Spleen (tissue), 7 donors: ENCODE results near the gene CEP162.

Experiments
- CTCF ChIP-seq, 11 experiments: fragments of 200-600 bp in 7 of 11; fragments of 450-650 bp in 4 of 11; sonication (generic) in 4 of 11; IDR thresholded peaks in 8 of 11; conservative IDR thresholded peaks in 3 of 11; 1 replicate in 7 of 11; 2 replicates in 4 of 11; pipeline versions ENCODE4 v1.4.0 to v1.8.0; 2016 to 2021; ENCODE audit warnings: antibody characterized with exemption in 11 of 11, inconsistent platforms in 4 of 11, mild to moderate bottlenecking in 1 of 11
- POLR2A ChIP-seq, 3 donors: fragments of 450-650 bp; IDR thresholded peaks; one replicate each; pipeline ENCODE4 v1.5.1; 2017; ENCODE audit warnings: antibody characterized with exemption in 3 of 3, mild to moderate bottlenecking in 1 of 3
- donor health status: DM: no; HTN: no; CAD: no; lungs with moderate emphysema.
- donor health status: DM: no; HTN: no; CAD: no.
- donor health status: DM: no; HTN: no; CAD: no.

GRCh38 chr6:84078335-84078734 lies 149.1 kb downstream of the CEP162 start:
- no peak for TF ChIP-seq POLR2A (IDR thresholded peaks at IDR 0.05)
- TF ChIP-seq CTCF (IDR thresholded peaks at IDR 0.05 in 8 of 11, conservative IDR thresholded peaks at IDR 0.05 in 3 of 11) = no peak
